Stimulated activated CD8-positive, alpha-beta memory T cell treated with anti-CD3 and anti-CD28 coated beads, Interleukin-4, amount 100 ng/mL, for 24 hours (primary cell): Measurements from ENCODE around the gene PALD1.
"Not testable (repeated sequence)": the region's sequence is repeated elsewhere in the genome, so short reads cannot be mapped to it uniquely, and the experiment has no call there.

Experiments
- DNase-seq: peaks from one replicate; pipeline ENCODE4 v3.0.0-alpha.2; 2020; ENCODE audit warnings: low read depth

The PALD1 gene

DNA sequence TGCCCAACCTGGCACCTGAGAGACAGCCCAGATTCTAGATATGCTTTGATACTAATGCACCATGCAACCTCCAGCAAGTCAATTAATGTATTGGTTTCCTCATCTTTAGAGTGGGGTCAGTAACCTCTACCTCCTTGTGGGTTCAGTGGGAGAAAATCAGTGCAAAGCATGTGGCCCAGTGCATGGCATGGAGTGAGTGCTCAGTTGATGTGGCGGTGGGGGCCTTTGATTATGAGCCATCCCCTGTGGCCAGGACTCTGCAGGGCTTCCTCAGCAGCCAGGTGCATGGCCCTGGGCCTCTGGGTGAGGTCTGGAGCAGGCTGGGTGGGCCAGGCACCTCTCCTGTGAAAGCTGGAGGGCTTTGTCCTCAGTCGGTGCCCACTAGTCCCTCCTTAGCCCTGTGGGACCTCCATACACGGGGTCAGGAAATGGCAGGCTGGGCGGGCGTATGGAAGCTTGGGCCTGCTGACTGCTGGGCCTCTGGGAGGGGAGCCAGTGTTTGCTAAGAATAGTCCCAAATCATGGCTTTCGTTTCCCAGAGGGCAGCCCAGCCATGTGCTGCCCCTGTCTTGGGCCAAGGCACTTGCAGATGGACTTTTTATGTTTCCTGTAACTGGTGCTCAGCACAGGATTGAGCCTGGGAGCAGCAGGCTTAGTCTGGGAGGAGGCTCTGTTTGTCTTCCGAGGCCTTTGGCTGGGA lies 3.4 kb downstream of the PALD1 start:
- no peak for DNase-seq

DNA sequence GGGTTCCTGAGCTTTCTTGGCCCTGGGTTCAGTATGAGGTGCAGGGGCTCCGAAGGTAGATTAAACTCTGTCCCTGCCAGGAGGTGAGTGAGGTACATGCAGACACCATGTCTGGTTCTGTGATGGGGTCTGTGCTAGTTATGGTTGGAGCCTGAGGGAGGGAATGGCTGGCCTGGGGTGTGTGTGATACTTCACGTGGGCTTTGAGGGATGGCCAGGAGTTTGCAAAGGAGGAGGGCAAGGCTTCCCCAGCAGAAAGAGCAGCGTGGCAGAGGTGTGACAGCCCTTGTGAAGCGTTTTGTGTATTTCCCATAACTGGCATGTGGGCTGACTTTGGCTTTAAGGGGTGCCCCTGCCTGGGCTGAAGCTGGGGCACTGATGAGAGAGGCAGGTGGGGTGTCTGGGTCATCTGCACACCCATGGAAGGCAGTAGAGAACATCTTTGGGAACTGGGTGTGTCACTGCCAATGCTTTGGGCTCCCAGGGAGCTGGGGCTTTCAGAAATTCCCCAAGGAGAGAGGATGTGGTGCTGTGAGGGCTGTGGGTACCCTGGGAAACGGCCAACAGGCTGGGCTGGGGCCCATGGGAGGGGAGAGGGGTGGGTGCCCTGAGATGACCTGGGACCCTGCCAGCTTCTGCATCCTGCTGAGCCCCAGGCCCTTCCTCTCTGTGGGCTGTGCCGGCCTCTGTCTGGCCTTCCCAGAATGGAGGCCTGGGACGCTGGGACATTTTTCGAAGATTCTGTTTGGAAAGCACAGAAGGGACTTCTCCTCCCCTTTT lies 4.6 kb downstream of the PALD1 start:
- DNase-seq, result no peak

DNA sequence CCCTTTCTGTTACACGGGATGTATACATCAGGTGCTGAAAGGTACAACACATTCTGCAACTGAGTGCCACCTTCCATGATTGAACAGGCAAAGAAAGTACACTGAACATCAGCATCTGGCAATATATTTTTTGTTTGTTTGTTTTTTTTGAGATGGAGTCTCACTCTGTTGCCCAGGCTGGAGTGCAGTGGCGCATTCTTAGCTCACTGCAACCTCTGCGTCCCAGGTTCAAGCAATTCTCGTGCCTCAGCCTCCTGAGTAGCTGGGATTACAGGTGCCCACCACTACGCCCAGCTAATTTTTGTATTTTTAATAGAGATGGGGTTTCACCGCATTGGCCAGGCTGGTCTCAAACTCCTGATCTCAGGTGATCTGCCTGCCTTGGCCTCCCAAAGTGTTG lies 5.3 kb downstream of the PALD1 start:
- DNase-seq, result not testable (repeated sequence)

DNA sequence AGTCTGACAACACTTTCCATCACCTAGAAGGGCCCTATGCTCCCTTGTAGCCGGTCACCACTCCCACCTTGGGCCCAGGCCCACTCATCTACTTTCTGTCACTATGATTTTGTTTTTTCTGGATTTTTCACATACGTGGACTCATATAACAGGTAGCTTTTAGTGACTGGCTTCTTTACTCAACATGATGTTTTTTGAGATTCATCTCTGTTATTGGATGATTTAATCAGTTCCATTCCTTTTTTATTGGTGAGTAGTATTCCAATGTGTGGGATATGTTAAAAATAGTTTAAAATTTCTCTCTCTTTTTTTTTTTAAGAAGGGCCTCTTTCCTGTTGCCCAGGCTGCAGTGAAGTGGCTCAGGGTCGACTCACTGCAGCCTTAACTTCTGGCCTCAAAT lies 9.3 kb downstream of the PALD1 start:
- no peak for DNase-seq

DNA sequence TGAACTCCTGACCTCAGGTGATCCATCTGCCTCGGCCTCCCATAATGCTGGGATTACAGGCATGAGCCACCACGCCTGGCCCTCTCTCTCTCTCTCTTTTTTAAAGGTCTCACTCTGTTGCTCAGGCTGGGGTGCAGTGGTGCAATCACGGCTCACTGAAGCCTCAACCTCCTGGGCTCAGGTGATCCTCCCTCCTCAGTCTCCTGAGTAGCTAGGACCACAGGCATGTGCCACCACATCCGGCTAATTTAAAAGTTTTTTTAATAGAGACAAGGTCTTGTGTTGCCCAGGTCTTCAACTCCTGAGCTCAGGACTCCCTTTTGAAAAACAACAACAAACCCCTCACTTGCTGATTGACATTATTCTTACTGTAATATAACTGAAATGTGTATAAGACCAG lies 11.6 kb downstream of the PALD1 start:
- no peak for DNase-seq

DNA sequence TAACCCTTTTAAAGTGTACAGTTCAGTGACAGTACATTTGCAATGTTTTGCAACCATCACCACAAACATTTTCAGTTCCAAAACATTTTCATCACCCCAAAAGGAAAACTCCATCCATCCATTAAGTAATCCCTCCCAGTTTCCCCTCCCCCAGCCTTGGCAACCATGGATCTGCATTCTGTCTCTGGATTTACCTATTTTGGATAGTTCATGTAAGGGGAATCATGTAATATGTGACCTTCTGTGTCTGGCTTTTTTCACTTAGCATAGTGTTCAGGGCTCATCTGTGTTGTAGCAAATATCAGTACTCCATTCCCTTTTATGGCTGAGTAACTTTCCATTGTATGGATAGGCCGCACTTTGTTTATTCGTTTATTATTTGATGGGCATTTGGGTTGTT lies 13.0 kb downstream of the PALD1 start:
- DNase-seq, result no peak

DNA sequence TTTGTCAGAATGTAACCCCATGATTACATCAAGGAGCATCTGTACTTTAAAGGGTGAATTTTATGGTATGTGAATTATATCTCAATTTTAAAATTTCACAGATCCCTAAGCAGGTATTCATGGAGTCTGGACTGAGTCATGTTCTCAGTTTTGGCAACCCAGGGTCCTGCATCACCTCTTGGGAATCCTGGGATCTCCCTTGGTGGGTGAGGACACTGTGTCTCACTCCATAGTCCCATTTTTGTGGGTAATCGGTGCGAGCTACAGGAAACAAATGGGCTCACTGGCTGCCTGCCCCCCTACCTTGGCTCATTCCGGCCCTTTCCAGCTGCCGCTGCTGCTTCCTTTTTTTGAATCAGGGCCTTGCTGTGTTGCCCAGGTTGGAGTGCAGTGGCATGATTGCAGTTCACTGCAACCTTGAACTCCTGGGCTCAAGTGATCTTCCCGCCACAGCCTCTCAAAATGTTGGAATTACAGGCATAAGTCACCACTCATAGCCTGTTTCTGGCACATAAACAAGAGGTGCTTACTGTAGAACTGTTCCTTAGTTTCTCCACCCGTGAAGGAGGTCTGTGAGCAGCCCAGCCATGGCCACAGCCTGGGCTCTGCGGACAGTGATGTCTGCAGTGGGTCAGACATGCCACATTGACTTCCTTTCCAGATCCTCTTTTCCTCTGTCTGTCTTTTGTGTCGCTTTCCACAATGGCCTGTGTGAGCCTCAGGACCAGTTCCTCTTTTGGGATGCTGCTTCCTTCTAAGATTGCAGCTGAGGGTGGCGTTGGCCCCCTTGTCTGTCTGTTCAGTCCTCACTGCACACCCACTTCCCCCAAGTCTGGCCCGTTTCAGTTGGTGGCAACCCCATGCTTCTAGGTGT lies 14.5 kb downstream of the PALD1 start:
- no peak for DNase-seq

DNA sequence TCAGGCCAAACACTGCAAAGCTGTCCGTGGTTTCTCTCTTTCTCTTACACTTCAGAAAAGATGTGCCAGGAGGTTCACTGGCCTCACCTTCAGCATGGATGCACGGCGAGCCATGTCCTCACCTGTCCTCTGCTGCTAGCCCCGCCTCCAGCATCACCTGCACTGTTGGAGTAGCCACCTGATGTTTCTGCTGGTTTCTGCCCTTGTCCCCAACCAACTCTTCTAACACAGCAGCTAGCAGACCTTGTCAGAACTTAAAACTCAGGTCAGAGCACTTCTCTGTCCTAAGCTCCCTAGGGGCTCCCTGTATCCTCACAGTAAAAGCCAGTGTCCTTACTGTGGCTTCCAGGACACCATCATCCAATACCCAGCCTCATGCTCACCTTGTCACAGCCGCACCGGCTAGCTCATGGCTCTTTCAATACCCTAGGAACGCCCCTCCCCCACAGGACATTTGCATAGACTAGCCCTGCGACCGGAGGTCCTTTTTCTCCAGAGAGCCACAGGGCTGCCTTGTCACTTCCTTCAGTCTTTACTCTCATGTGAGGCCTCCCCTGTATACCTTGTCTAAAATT lies 15.2 kb downstream of the PALD1 start:
- no peak for DNase-seq

DNA sequence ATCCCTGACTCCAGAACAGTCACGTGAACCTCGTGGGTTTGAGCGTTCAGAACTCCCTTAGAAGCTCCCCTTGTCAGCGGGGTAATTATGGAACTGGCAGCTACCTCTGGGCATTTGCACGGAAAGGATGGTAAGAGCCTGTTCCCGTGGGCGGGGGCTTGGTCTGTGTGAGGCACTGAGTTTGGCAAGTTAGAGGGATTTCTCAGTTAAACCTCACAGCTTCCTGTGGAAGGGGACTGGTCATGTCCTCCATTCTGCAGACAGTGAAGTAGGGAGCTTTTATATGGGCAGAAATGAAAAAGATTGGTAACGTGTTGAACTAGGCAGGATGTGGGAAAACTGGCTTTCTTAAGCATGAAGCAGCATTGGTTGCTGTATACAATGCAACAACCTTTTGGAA lies 16.0 kb downstream of the PALD1 start:
- DNase-seq, result peak; percentile 29

DNA sequence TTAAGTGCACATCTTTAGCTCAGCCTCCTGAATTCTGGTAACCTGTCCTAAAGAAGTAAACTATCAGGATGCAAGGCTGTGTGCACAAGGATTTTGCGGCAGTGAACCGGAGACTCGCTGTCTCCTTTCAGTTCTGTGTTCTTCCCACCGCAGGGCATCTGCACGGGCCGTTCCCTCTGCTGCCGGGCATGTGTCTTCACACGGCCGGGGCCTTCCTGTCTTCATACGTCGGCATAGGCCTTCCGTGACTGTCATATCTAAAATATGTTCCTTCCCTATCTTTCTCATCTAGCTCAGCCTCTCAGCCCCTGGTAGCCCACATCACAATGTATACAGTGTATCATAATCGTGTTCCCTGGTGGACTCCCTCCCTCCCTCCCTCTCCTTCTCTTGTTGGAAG lies 16.4 kb downstream of the PALD1 start:
- no peak for DNase-seq

DNA sequence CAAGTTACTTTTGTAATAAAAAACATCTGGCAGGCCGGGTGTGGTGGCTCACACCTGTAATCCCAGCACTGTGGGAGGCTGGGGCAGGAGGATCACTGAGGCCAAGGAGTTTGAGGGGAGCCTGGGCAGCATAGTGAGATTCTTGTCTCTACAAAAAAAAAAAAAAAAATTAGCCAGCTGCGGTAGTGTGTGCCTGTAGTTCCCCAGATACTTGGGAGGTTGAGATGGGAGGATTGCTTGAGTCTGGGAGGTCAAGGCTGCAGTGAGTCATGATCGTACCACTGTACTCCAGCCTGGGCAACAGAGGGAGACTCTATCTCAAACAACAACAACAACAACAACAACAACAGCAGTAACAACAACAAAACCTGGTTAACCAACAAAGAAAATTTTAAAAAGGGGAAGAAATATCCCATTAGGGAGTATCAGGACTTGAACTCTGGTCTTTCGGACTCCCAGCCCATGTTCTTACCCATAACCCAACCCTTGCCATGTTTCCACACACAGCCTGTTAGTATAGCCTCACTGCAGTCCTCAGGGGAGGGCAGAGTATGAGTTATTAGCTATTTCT lies 17.2 kb downstream of the PALD1 start:
- DNase-seq, result no peak

DNA sequence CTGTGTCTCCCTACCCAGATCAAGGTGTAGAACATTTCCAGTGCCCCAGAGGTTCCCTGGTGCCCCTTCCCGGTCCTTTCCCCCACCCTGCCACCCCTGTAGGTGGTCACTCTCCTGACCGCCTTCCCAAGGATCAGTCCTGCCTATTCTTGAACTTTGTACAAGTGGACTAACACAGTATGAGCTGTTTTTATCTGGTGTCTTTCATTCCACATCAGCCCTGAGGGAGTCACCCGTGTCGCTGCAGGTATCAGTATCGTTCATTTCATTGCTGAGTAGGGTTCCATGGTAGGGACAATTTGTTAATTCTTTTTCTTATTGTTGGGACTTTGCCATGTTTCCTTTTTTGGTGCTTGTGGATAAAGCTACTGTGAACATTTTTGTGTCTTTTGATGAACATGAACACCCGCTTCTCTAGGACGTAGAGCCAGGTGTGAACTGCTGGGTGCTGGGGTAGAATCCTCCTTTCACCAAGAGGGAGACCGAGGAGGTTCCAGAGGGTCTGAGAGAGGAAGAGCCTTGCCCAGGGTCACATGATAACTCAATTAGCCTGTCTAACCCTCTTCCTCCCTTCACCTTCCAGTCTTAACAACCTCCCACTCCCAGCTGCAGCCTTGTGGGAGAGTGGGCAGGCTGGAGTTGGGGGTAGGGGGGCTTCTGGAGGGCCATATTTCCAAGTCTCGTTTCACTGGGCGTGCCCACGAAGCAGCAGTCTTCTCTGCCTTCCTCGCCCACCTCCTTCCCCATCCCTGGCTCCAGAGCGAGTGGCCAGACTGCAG lies 18.0 kb downstream of the PALD1 start:
- no peak for DNase-seq

DNA sequence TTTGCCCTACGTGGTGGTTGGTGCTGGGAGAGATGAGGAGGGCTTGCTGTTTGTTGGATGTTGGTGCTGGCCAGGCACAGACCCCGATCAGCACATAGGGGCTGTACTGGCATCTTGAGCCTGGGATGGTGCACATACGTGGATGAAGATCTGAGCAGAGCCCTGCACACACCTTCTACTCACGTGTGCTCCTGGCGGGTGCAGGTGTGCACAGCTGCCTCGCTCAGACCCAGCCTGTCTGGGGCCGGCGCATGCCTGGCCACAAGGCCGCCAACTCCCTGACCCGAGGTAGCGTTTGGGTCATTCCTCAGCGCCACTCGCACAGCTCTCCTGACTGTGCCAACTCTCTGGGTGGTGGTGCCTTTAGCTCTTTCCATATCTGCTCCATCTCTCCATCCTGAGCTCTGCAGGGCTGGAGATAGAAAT lies 18.6 kb downstream of the PALD1 start:
- no peak for DNase-seq

DNA sequence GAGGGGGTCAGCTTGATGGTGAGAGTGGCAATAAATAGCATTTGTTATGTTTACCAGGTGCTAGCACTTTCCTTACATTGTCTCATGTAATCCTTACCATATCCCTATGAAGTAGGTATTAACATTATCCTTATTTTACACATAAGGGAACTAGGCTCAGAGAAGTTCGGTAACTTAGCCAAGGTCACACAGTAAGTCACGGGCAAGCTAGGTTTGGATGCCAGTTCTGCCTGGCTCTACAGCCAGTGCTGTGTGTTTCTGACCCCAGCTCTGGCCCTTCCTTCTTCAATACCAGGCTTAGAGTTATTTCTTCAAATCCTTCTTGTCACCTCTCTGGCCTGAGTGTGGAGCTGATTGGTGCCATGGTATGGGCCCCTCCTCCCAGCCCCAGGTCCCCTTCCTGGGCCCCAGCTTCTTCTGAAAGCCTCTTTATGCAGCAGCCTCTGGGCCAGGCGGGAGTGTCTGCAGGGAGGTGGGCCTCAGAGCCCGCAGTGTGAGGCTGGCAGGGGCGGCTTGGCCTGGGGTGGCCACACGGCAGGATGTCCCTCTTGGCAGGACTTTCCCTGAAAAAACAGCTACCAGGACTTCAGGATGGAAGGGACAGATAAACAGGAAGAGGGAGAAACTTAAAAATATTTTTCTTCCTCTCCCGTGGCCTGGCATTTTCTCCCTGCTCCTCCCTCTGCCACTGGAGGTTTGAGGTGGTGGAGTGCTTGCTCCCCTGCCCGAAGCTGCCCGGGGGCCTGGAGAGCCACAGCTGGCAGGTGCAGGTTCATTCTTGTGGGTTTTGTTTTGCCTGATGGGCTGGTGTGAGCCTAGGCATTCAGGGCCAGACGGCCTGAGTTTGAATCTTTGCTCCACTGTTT lies 20.6 kb downstream of the PALD1 start:
- no peak for DNase-seq

DNA sequence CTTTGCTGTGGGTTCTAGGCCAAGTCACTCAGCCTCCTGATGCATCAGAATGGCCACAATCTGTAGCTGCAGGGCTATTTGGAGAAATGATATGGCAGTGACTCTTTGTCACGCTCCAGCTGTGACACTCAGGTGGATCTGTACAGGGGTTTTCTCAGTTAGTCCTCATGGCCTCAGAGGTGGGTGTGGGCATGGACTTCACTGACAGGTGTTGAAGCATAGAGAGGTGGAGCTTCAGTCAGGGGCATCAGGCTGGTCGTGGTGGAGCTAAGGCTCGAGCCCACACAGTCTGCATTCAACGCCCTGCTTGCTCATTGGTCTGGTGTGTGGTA lies 21.2 kb downstream of the PALD1 start:
- no peak for DNase-seq

DNA sequence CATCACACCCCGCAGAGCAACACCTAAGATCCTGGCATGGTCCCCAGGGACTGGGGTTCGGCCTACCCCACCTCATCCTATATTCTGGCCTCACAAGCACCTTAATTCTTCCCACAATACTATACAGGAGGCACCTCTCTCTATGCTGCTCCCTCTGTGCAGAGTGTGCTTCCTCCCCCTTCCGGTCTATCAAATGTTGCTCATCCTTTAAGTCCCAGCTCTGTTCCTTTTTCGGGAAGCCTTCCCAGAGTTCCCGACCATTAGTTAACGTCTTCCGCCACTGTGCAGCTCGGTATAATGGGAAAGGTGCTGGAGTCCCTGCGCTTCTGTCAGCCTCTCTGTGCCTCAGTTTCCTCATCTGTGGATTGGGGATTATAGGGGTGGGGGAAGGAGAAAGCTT lies 21.8 kb downstream of the PALD1 start:
- no peak for DNase-seq

DNA sequence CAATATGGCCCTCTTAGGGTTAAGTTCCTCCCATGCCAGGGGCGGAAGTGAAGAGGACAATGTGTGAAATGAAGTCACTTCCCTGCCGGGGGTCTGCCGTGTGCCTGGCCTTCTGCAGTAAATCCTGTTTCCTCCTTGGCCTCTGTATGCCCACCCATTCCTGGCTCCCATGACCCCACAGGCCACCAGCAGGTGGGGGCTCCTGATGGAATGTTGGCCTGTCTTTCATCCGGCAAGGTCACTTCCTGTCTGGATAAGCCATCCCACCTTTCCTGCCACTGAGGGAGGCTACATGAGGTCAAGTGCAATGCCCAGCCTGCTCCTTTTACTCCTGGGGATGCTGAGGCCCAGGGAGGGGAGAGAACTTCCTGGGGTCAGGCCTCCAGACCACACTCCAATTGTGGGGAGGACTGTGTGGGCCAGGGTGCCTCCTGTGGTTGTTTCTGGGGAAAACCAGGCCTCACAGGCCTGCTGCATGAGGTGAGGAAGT lies 22.3 kb downstream of the PALD1 start:
- no peak for DNase-seq

DNA sequence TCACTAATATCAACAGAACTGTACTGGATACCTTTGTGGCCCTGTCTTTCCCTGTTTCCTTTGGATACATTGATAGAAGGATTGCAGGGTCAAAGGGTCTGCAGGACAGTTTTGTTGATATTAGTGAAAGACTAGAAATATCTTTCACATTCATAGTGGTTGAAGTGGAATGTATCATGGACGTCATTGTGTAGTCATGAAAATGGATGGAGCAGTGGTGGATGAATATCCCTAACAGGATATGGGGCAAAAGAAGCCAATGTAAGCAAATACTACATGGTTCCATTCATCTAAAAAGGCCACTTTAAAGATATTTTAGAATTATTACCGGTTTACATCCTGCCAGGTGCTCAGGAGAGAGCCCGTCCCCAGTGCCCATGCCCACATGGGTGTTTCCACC lies 23.8 kb downstream of the PALD1 start:
- no peak for DNase-seq

DNA sequence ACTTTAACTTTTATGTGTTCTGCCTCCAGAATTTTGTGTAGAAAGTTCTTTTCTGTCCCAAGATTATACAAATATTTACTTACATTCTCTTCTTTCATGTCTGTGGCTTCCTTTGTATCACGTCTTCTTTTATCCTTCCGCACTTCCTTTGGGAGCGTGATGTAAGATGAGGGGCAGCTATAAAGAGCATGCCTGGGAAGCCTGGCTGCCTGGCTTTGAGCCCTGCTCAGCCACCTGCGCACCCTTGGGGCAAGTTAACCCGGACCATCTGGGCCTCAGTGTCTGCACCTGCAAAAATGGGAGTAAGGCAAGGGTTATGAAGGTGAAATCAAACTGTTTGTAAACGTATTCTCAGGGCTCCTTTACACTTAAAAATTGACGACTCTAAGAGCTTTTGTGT lies 25.2 kb downstream of the PALD1 start:
- no peak for DNase-seq
